ENCODE results near the gene RTTN.

The RTTN gene

DNA sequence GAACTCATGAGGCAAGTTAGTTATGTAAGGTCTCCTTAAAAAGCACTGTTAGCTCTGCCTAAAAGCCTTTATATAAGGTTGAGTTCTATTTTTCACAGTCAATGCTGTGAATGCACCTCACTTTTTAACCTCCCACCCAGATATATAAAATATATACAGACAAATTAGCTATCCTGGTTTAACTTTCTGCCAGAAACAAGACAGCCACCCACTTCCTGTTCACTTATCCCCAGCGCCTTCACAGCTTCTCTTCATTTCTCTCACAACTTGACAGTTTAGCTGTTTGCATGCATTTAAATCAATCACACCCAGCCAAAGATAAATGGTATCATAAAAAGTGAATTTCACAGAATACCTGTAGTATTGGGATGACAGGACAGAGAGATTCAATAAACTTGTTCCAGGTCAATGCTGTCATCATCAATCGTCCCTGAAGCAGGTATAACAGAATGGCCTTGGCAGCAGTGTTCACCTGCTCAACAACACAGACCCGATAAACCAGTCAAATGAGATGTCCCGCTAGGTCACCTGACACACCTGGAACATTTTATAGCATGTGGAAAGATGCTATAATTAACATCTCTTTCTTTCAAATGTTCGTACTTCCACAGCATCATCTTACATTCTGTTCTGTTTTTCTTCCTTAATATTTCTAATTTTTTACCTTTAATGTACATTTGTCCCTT, 55.7 kb downstream of the RTTN start:
- TF ChIP-seq, protein P1, sequence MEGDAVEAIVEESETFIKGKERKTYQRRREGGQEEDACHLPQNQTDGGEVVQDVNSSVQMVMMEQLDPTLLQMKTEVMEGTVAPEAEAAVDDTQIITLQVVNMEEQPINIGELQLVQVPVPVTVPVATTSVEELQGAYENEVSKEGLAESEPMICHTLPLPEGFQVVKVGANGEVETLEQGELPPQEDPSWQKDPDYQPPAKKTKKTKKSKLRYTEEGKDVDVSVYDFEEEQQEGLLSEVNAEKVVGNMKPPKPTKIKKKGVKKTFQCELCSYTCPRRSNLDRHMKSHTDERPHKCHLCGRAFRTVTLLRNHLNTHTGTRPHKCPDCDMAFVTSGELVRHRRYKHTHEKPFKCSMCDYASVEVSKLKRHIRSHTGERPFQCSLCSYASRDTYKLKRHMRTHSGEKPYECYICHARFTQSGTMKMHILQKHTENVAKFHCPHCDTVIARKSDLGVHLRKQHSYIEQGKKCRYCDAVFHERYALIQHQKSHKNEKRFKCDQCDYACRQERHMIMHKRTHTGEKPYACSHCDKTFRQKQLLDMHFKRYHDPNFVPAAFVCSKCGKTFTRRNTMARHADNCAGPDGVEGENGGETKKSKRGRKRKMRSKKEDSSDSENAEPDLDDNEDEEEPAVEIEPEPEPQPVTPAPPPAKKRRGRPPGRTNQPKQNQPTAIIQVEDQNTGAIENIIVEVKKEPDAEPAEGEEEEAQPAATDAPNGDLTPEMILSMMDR (conservative IDR thresholded peaks at IDR 0.05; ENCODE audit: low read depth), result no peak
- POLR2A ChIA-PET (ENCODE audit: low non-redundant PET), result no interaction called here
- no peak for DNase-seq (ENCODE audit: low spot score)
- CTCF ChIA-PET, result no interaction called here
- no peak overlapping the region for H3K27ac ChIP-seq

DNA sequence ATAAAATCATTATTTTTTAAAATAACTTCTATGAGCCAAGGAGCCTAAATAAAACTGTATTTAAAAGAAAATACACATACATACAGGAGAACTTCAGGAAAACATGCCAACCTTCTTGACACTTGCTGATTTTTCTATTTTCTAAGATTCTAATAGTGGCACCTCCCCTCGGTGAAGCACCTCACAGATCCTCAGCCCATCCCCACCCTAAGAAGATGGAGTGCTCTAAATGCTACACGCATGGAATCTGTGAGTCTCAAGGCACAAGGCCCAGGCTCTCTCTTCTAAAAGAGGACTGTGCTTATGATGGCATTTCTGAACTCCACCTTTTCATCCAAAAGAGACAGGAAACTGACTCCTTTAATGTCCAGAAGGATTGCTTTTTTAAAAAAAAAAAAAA, 56.3 kb downstream of the RTTN start:
- TF ChIP-seq, protein P1 (conservative IDR thresholded peaks at IDR 0.05; ENCODE audit: low read depth), result no peak
- no peak overlapping the region for H3K27ac ChIP-seq
- no peak for DNase-seq (ENCODE audit: low spot score)
- POLR2A ChIA-PET (ENCODE audit: low non-redundant PET), result no interaction called here
- CTCF ChIA-PET, result no interaction called here

DNA sequence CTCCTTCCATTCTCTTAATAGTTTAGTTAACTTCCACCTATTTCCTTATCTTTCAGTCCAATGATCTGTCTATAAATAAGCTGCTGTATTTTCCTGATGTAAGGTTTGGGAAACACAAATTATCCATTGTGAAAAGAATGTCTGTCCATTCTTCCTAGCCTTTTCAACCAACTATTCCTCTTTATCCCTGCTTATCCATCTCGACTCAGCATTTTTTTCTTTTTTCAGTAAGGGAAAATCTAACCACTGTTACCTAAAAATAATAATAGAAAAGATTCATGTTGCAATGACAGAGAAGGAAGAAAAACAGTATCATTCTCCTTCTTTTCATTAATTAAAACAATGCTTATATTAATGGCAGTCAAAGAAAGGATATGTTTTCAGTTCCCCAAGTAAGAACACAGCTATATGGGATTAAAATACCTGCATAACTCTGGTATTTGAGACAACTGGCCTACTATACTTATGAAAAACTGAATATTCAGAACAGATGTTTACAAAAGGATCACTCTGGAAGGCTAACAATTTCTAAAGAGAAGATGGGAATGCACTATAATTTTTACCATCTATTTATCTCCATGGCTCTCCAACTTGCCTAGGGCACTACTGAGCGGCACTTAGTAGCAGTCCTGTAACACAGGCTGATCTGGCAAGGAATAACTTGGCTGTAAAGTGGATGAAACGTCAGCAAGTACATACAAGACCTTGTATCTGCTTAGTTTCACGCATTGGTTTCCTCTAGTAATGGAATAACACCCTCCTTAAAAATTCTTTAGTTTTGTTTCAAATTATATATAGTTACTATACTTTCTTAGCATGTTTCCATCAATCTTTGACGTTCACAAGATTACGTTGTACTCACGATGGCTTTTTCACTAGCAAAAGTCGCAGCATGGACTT, 57.2 kb downstream of the RTTN start:
- H3K27ac ChIP-seq, result no peak overlapping the region
- CTCF ChIA-PET, result no interaction called here
- TF ChIP-seq, protein P1 (conservative IDR thresholded peaks at IDR 0.05; ENCODE audit: low read depth), result no peak
- POLR2A ChIA-PET (ENCODE audit: low non-redundant PET), result no interaction called here
- no peak for DNase-seq (ENCODE audit: low spot score)

DNA sequence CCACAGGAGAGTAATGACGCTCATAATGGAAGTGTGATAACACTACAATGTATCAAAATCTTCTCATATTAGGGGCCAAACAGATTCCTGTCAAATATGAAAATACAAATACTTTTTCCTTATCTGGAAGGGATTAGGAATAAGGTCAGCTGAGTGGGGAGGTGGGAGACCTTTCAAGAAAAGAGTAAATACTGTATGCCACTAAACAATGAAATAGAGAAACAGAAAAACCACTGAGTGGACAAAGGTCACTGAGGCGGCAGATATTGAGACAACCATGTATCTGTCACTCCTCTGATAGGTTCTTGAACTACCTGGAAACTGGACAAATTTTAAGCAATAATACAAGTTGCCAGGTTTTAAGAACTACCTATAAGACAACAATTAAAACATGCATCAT, 59.3 kb downstream of the RTTN start:
- TF ChIP-seq, protein P1 (conservative IDR thresholded peaks at IDR 0.05; ENCODE audit: low read depth), result no peak
- no peak for DNase-seq (ENCODE audit: low spot score)
- POLR2A ChIA-PET (ENCODE audit: low non-redundant PET), result no interaction called here
- CTCF ChIA-PET, result no interaction called here
- no peak overlapping the region for H3K27ac ChIP-seq

DNA sequence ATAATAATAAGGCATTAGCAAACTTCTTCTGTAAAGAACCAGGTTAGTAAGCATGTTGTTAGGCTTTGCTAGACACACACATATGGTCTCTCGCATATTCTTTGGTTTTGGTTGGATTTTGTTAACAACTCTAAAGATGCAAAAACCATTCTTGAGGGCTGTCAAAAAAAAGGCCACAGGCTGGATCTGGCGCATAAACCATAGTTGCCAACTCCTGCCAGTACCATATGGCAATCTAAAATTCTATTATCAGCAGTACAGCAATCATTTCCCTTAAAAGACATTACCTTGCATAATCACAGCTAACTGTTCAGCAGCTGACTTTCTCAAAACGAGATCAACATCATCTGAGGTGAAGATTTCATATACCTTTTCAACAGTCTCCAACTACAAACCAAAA, 63.5 kb downstream of the RTTN start:
- H3K27ac ChIP-seq, result no peak overlapping the region
- TF ChIP-seq, protein P1 (conservative IDR thresholded peaks at IDR 0.05; ENCODE audit: low read depth), result no peak
- no peak for DNase-seq (ENCODE audit: low spot score)
- ChIA-PET POLR2A (ENCODE audit: low non-redundant PET) (no interaction called here), CTCF (interaction anchor here (1.0 kb wide), 1 partner anchor 387 kb away, joined by 3 read pairs; no protein-coding TSS in a partner anchor)

DNA sequence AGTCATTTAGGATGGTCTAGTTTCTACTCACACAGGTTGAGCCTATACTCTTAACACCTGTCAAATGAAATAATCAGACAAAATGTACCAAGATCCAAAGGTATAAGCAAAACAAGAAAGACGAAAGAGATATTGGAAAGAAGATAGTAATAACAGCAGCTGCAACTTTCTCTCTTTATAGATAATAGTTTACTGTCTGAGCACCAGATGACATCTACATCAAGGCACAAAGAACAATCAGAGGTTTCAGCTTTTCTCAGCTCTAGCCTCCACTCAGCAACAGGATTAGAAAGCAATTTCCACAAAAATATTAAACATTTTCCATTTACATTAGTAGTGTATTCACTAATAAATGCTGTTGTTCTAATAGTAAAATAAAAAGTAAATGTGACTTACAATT, 66.3 kb downstream of the RTTN start:
- ChIA-PET CTCF (interaction anchor here (0.5 kb wide), 1 partner anchor 17 kb away, joined by 3 read pairs; no protein-coding TSS in a partner anchor), POLR2A (ENCODE audit: low non-redundant PET) (no interaction called here)
- H3K27ac ChIP-seq, result no peak overlapping the region
- no peak for DNase-seq (ENCODE audit: low spot score)
- TF ChIP-seq, protein P1 (conservative IDR thresholded peaks at IDR 0.05; ENCODE audit: low read depth), result no peak
